GM18907 (cell line): ENCODE data around the gene SCYL2.
"Not testable (repeated sequence)": the region's sequence is repeated elsewhere in the genome, so short reads cannot be mapped to it uniquely, and the experiment has no call there.

Experiments
- ATAC-seq: cut with Tn5 transposase; IDR thresholded peaks from one replicate; pipeline ENCODE4 v1.9.1; 2021; ENCODE audit warnings: mild to moderate bottlenecking, moderate library complexity; ENCODE audit not compliant: unreplicated experiment

SCYL2 gene

GRCh38 chr12:100266835-100267602 lies at the start of gene SCYL2, which contains the start of gene DEPDC4:
Gene SCYL2, plus strand, starts transcription at chr12:100267177. Its CDS starts 15,794 bp downstream, at chr12:100282971.
Gene DEPDC4, minus strand, starts transcription at chr12:100267079. Its CDS starts 3 bp downstream, at chr12:100267076.
- peak; percentile 96 for ATAC-seq

DNA sequence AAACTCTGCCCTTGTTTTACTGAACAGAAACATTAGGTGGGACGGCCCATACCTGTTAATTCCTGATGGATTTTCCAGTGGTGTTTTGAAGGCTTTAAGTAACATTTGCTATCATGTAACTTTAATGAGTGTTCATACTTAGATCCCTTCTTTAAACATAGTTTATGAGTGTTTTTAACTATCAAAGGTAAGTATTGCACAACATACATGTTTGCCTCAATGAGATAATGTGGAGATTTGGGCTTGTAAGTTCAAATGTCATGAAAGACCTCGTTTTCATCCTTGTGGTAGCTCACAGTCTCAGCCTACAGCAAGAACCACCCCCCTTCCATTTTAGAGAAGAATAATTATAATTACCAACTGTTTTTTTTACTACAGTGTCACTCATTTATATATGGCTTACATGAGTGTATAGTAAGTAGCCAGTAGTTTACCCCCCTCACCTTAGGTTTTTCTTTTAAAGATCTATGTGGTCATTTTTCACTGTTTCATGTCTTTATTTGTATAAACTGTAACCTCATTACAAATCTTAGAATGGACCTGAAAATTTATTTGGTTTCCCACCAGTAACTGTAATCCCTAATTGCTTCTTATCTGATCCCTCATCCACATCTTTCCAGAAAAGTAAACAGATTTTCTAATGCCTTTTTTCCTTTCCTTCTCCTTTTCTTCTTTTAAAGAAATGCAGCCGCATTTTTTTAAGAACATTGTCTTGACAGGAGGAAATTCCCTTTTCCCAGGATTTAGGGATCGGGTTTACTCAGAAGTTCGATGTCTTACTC lies 47.5 kb upstream of the SCYL2 start:
- no peak for ATAC-seq

GRCh38 chr12:100221523-100221922 lies 45.5 kb upstream of the SCYL2 start:
- no peak for ATAC-seq

DNA sequence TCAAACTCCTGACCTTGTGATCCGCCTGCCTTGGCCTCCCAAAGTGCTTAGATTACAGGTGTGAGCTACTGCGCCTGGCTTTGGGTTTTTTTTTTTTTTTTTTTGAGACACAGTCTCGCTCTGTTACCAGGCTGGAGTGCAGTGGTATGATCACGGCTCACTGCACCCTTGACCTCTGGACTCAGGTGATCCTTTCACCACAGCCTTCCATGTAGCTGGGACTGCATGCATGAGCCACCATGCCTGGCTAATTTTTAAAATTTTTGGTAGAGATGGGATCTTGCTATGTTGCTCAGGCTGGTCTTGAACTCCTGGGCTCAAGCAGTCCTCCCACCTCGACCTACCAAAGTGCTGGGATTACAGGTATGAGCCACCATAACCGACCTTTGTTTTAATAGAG lies 44.8 kb upstream of the SCYL2 start:
- not testable (repeated sequence) for ATAC-seq

DNA sequence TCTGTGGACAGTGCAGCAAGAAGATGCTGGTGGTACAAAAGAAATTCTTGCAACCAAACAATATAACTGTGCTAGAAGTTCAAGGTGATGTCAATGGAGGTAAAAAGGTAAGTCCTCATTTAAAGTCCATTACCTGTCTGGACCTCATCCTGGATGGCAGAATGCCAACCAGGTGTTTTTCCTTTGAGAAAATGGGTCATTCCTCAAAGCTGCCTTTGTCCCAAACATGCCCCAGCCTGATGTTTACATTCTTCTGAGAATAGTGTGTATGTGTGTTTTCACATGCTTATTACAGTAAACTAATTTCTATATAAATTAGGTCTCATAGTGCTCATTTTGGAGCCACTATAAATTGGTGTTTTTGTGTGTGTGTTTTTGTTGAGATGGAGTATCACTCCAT lies 41.5 kb upstream of the SCYL2 start:
- ATAC-seq, result no peak

GRCh38 chr12:100229036-100229635 lies 37.8 kb upstream of the SCYL2 start:
- no peak for ATAC-seq

DNA sequence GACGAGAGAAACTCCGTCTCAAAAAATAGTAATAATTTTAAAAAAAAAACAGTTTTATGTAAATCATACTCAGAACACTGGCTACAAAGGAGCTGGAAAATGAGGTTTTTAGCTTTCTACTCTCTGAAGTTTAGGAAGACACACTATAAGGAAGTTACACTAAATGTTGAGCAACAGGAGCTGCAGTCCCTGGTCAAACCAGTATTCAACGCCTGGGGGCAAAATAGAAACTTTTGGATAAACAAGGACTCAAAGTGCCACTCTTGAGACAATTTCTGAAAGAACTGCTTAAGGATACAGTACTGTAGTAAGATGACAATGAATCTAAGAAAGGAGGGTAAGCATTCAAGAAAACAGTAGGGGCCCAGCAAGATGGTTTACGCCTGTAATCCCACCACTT lies 37.1 kb upstream of the SCYL2 start:
- ATAC-seq, result no peak

DNA sequence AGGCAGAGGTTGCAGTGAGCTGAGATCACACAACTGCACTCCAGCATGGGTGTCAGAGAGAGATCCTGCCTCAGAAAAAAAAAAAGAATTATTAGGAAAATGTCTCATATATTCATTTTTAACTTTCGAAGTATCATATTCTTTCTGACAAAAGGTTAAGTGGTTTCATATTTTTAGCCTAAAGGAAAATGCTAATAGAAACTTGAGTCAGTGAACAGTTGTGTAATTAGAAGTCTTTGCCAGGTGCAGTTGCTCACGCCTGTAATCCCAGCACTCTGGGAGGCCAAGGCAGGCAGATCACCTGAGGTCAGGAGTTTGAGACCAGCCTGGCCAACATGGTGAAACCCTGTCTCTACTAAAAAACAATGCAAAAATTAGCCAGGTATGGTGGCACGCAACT lies 35.1 kb upstream of the SCYL2 start:
- ATAC-seq, result not testable (repeated sequence)

- ATAC-seq, result no peak
Observed at GRCh38 chr12:100234166-100234565, 32.8 kb upstream of the SCYL2 start.

DNA sequence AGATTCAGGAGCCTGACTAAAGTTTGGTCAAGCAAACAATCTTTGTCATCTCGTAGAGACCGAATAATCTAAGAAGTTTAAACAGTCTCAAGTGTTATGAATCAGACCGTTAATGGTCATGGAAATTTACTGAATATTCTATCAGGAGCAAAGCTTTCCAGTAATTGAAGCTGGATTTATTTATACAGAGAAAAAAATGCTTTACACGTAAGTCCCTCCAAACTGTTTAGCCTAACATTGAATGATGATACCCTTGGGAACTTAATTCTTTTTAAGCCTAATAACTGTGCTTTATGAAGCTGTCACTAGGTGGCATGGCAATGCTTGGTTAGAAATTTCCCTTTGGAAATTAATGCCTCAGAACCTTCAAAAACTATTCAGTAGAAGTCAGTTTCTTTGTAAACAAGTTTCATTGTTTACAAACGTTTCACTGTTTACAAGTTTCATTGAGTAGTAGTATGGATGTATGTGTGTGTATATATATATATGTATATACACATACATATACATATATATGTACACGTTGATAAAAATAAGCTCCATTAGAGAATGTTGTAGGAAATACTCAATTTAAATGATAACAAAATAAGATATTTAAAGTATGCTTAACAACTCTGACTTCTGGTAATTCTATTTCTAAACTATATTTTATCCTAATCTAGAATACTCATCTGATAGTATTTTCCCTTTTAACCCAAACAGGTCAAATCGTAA lies 32.2 kb upstream of the SCYL2 start:
- ATAC-seq, result peak; percentile 62

DNA sequence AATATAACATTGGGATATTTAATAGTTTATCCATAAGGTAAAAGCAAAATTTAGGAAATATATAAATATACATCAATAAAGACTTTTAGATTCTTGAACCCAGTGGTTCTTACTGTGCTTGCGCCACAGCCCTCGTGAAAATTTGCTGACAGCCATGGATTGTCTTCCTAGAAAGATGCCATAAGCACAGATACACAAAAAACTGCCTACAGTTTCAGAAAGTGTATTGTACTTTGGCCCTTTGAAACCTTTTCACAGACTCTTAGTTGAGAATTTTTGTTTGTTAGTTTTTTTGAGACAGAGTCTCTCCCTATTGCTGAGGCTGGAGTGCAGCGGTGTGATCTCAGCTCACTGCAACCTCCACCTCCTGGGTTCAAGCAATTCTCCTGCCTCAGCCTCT lies 28.2 kb upstream of the SCYL2 start:
- no peak for ATAC-seq

- ATAC-seq, result no peak
Observed at GRCh38 chr12:100239589-100239988, 27.4 kb upstream of the SCYL2 start.

GRCh38 chr12:100243137-100243536 lies 23.8 kb upstream of the SCYL2 start:
- no peak for ATAC-seq

GRCh38 chr12:100247765-100248164 lies 19.2 kb upstream of the SCYL2 start:
- no peak for ATAC-seq

GRCh38 chr12:100248886-100249285 lies 18.1 kb upstream of the SCYL2 start:
- ATAC-seq, result no peak

DNA sequence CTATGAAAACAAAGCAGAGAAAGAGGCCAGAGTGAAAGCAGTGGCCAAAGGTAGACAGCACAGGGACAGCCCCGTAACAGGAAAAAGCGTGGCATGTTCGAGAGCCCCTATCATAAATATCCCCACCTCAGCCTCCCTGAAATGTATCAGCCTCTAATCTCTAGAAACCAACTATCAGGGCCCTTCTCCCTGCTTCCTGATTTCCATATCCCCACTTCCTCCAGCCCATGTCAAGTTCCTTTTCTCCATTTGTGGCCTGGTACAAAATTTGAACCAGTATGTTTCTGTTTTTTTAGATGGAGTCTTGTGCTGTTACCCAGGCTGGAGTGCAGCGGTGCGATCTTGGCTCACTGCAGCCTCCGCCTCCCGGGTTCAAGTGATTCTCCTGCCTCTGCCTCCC lies 17.0 kb upstream of the SCYL2 start:
- ATAC-seq, result no peak

DNA sequence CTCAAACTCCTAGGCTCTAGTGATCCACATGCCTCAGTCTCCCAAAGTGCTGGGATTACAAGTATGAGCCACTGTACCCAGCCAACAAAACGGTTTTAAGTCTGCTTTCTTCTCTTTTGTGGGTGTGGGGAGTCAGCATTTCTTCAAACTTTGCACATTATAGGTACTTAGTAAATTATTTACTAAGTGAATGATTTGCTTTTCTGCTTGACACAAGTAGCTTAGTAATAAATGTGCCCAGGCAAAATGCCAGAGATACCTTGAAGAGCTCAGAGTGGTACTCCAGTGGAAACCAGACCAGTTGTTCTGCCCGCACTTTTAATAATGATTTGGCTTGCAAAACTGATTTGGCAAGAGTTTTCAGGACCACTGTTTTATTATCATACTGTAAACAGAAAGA lies 15.1 kb upstream of the SCYL2 start:
- no peak for ATAC-seq

DNA sequence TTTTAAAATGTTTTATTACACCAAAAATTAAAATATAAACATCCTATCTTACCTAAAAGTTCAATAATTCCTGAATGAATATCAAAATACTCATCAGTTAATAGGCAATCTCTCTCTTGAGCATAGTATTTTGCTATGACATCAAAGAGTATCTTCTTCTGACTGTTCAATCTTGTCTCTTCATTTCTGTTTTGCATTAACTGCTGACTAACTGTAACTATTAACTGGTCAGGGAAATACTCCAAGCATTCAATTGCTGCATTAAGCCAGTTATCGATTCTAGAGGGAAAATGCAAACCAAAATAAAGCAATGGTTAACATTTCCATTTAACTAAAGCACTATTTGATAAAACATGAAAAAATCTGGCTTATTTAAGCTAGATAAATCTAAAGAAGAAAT lies 13.5 kb upstream of the SCYL2 start:
- ATAC-seq, result no peak

DNA sequence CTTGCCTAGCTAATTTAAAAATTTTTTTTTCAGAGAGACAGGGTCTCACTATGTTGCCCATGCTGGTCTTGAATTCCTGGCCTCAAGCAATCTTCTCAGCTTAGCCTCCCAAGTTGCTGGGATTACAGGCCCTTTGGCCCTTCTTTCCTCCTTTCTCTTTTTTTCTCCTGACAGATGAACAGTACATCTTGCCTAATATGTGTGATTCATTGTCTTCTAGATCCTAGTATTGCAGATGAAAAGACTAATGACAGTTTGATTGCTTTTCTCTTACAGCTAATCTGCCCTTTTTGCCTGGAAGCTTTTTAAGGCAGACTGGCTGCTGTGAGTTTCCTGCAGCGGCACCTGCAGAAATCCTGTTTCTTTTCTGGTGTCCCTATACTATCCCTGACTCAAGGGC lies 12.1 kb upstream of the SCYL2 start:
- ATAC-seq, result no peak

- no peak for ATAC-seq
Observed at GRCh38 chr12:100258127-100258526, 8.8 kb upstream of the SCYL2 start.

- ATAC-seq, result no peak
Observed at GRCh38 chr12:100263131-100263530, 3.8 kb upstream of the SCYL2 start.
